ENCODE results near the gene MAP2K3. TPM values are rescaled to one million over a fixed set of nuclear protein-coding genes. Genes with fewer than 3 reads are reported as not detected.

Gene MAP2K3
- total RNA-seq, 4 donors from 2014 or later: 15.7 to 170 (median 63.8) TPM

GRCh38 chr17:21289902-21290571, 5.5 kb downstream of the MAP2K3 start:
- DNase-seq (peak; percentile 87 to 97), ATAC-seq (peak; percentile 42 to 43)
- H3K27me3 ChIP-seq: no peaks in the 10 kb centered on the region
- H3K36me3 ChIP-seq: no peaks in the 10 kb centered on the region
- TF ChIP-seq CTCF (IDR thresholded peaks at IDR 0.05 in 4 of 5, conservative IDR thresholded peaks at IDR 0.05 in 1 of 5): peak in 4 of 5 experiments; percentile 36 to 67 (median 61)
- peak; percentile 36 to 59 for TF ChIP-seq POLR2A (IDR thresholded peaks at IDR 0.05)
- peak overlapping the region; percentile 94 to 99 (median 97) for H3K27ac ChIP-seq
- no peaks in the 10 kb centered on the region for H3K9me3 ChIP-seq
- intact Hi-C loops (cut with DNase I; ENCODE audit: low total_unique reads) (loop anchor here (1.0 to 2.0 kb wide), 6 partner anchors 10 to 255 kb away; partner anchors contain the start of genes NATD1, TMEM11 and USP22), in situ Hi-C loops (cut with MboI; ENCODE audit: low sequenced_read_pairs in 4 of 4) (loop anchor here in 2 of 4 donors (10.0 kb wide), 1 partner anchor 165 kb away; the partner anchor contains the start of gene DHRS7B (in 2 of the 2))
- peaks cover 59 to 60% of the 10 kb centered on the region in 2 donors for H3K4me1 ChIP-seq
- H3K4me3 ChIP-seq: no peak overlapping the region

GRCh38 chr17:21291357-21291756, 6.8 kb downstream of the MAP2K3 start:
- TF ChIP-seq POLR2A (IDR thresholded peaks at IDR 0.05) (no peak), CTCF (IDR thresholded peaks at IDR 0.05 in 4 of 5, conservative IDR thresholded peaks at IDR 0.05 in 1 of 5) (no peak)
- Histone ChIP-seq H3K27ac (peak overlapping the region; percentile 94 to 99 (median 97)), H3K36me3 (no peaks in the 10 kb centered on the region), H3K4me3 (no peak overlapping the region), H3K27me3 (no peaks in the 10 kb centered on the region), H3K9me3 (no peaks in the 10 kb centered on the region), H3K4me1 (peaks cover 61 to 67% of the 10 kb centered on the region in 2 donors)
- DNase-seq (no peak), ATAC-seq (no peak)
- intact Hi-C loops (cut with DNase I; ENCODE audit: low total_unique reads) (no loop called here), in situ Hi-C loops (cut with MboI; ENCODE audit: low sequenced_read_pairs in 4 of 4) (loop anchor here in 1 of 4 donors (10.0 kb wide), 1 partner anchor 167 kb away; the partner anchor contains the start of gene DHRS7B)

DNA sequence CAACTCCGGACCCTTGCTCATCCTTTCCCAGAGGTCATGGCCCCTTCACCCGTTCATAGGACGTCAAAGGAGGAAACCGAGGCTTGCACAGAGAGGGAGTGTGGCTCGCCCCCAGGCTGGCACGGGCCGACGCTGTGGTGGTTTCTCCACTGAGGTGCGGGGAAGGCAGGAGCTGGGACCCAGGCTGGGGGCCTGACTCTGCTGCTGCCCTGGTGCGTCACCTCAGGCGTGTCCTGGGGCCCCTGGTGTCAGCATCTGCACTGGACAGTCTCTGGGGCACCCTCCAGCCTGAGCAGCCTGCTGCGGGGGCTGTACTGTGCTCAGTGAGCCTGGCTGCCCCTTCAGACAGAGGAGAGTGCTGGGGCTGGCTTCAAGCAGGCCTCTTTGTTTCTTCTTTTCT, 7.4 kb downstream of the MAP2K3 start:
- Histone ChIP-seq H3K36me3 (no peaks in the 10 kb centered on the region), H3K27me3 (no peaks in the 10 kb centered on the region), H3K4me3 (no peak overlapping the region), H3K27ac (peak overlapping the region; percentile 94 to 99 (median 97)), H3K9me3 (no peaks in the 10 kb centered on the region), H3K4me1 (peaks cover 61 to 68% of the 10 kb centered on the region in 2 donors)
- DNase-seq (no peak), ATAC-seq (no peak)
- in situ Hi-C loops (cut with MboI; ENCODE audit: low sequenced_read_pairs in 4 of 4) (loop anchor here in 1 of 4 donors (10.0 kb wide), 1 partner anchor 167 kb away; the partner anchor contains the start of gene DHRS7B), intact Hi-C loops (cut with DNase I; ENCODE audit: low total_unique reads) (no loop called here)
- TF ChIP-seq POLR2A (IDR thresholded peaks at IDR 0.05): no peak
- TF ChIP-seq CTCF (IDR thresholded peaks at IDR 0.05 in 4 of 5, conservative IDR thresholded peaks at IDR 0.05 in 1 of 5): no peak

- DNase-seq (no peak), ATAC-seq (no peak)
- intact Hi-C loops (cut with DNase I; ENCODE audit: low total_unique reads) (no loop called here), in situ Hi-C loops (cut with MboI; ENCODE audit: low sequenced_read_pairs in 4 of 4) (loop anchor here in 1 of 4 donors (10.0 kb wide), 1 partner anchor 168 kb away; the partner anchor contains the start of gene DHRS7B)
- Histone ChIP-seq H3K4me3 (no peak overlapping the region), H3K27ac (peak overlapping the region; percentile 38 to 96 (median 74)), H3K36me3 (no peaks in the 10 kb centered on the region), H3K4me1 (peaks cover 62 to 70% of the 10 kb centered on the region in 2 donors), H3K9me3 (no peaks in the 10 kb centered on the region), H3K27me3 (no peaks in the 10 kb centered on the region)
- TF ChIP-seq CTCF (IDR thresholded peaks at IDR 0.05 in 4 of 5, conservative IDR thresholded peaks at IDR 0.05 in 1 of 5) (no peak), POLR2A (IDR thresholded peaks at IDR 0.05) (no peak)
These were observed 8.6 kb downstream of the MAP2K3 start for GRCh38 chr17:21292867-21293830.

All from gastrocnemius medialis (tissue), 4 donors.